ENCODE measurements around the gene CNNM2. TPM values are rescaled to one million over a fixed set of nuclear protein-coding genes. Genes with fewer than 3 reads are reported as not detected.

Gene CNNM2
- total RNA-seq, 2 experiments from 2014 or later: 8.0 to 10.1 TPM

DNA sequence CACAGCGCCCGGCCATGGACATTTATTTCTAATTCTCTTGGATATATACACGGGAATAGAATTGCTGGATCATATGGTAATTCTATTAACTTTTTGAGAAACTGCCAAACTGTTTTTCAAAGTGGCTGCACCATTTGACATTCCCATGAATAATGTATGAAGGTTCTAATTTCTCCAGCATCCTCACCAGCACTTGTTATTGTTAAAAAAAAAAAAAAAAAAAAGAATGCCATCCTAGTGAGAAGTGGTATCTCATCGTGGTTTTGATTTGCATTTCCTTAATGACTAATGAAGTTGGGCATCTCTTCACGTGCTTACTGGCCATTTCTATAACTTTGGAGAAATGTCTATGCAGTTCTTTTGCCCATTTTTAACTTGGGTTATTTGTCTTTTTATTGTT is 13.5 kb downstream of the CNNM2 start:
- no peak for ATAC-seq
- CTCF ChIA-PET: no interaction called here

DNA sequence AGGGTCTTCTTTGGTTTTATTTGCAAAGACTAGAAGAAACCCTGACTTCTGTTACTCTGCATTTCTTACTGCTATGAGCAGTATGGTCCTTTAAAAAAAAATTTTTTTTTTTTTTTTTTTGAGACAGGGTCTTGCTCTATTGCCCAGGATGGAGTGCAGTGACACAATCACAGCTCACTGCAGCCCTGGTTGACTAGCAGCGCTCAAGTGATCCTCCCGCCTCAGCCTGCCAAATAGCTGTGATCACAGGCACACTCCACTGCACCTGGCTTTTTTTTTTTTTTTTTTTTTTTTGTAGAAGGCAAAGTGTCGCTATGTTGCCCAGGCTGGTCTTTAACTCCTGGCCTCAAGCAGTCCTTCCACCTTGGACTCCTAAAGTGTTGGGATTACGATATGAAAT is 17.4 kb downstream of the CNNM2 start:
- CTCF ChIA-PET: no interaction called here
- DNase-seq (no peak), ATAC-seq (no peak)
- no peaks in the 10 kb centered on the region for H3K36me3 Mint-ChIP-seq
- H3K4me1 Mint-ChIP-seq: peaks cover 13% of the 10 kb centered on the region
- H3K9me3 Mint-ChIP-seq (ENCODE audit: low read depth): no peaks in the 10 kb centered on the region
- no peaks in the 10 kb centered on the region for H3K27me3 Mint-ChIP-seq
- peak overlapping the region; percentile 40 for H3K27ac Mint-ChIP-seq
- no peak overlapping the region for H3K4me3 Mint-ChIP-seq

More for the DNA sequence above, 13.5 kb downstream of the CNNM2 start:
- Mint-ChIP-seq H3K4me1 (peaks cover 14% of the 10 kb centered on the region), H3K27me3 (no peaks in the 10 kb centered on the region), H3K27ac (no peak overlapping the region), H3K9me3 (ENCODE audit: low read depth) (no peaks in the 10 kb centered on the region), H3K4me3 (no peak overlapping the region), H3K36me3 (peaks cover 5% of the 10 kb centered on the region)
- DNase-seq: no peak

DNA sequence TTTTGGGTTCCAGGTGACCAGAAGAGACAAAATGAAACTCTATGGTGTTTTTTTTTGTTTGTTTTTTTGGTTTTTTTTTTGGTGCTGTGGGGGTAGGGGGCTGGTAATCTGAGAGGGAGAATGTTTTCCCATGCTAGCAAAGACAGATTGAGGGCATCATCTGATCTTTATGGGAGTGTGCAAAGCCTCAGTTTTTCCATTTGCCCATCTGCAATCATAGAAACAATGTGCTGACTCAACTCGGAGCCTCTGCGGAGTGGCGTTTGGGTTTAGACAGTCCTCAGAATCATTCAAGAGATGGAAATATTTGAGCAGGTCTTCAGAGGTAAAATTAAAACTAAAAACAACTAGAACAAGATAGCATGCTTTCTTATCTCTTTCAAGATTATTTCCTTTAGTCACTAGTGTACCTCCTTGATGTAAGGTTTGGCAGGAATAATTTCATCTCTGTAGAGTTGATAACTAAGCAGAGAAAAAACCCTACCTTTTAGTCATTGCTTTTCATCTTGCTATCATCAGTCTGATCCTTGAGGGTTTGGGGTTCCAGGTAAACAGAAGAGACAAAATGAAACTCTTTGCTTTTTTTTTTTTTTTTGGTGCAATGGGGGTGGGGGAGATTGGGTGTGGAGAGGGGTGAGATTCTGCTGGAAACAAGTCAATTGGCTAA is 18.0 kb downstream of the CNNM2 start:
- H3K36me3 Mint-ChIP-seq: no peaks in the 10 kb centered on the region
- no peaks in the 10 kb centered on the region for H3K9me3 Mint-ChIP-seq (ENCODE audit: low read depth)
- peak overlapping the region; percentile 40 for H3K27ac Mint-ChIP-seq
- CTCF ChIA-PET: no interaction called here
- no peak for DNase-seq
- no peaks in the 10 kb centered on the region for H3K27me3 Mint-ChIP-seq
- H3K4me1 Mint-ChIP-seq: peaks cover 13% of the 10 kb centered on the region
- H3K4me3 Mint-ChIP-seq: no peak overlapping the region
- ATAC-seq: peak; percentile 65

- Mint-ChIP-seq H3K4me1 (peaks cover 5% of the 10 kb centered on the region), H3K4me3 (no peak overlapping the region), H3K27me3 (no peaks in the 10 kb centered on the region), H3K36me3 (no peaks in the 10 kb centered on the region), H3K27ac (no peak overlapping the region), H3K9me3 (ENCODE audit: low read depth) (no peaks in the 10 kb centered on the region)
- DNase-seq (no peak), ATAC-seq (no peak)
- CTCF ChIA-PET: interaction anchor here (0.9 kb wide), 1 partner anchor 20 kb away, joined by 3 read pairs; no protein-coding TSS in a partner anchor
Observed at GRCh38 chr10:102941401-102941800, 23.3 kb downstream of the CNNM2 start.

DNA sequence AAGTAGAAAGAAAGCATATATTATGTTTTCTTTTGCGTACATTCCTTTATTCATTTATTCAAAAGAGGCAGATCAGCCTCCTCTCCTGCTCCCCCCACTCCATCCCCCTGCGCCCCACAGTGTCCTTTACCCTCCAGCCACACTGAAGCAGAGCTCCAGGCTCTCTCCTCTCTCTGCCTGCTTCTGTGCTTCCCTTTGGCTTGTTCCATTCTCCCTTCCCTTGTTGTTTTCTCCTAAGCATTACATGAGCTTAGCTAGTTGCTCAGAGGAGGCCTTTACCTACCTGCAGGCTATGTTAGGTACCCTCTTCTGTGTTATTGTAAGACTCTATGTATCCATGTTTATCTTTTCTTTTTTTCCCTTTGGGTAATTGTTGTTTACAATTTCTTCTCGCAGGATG is 27.4 kb downstream of the CNNM2 start:
- Mint-ChIP-seq H3K4me3 (no peak overlapping the region), H3K4me1 (no peaks in the 10 kb centered on the region), H3K36me3 (no peaks in the 10 kb centered on the region), H3K27me3 (no peaks in the 10 kb centered on the region), H3K27ac (no peak overlapping the region), H3K9me3 (ENCODE audit: low read depth) (no peaks in the 10 kb centered on the region)
- no peak for DNase-seq
- ATAC-seq: no peak
- CTCF ChIA-PET: no interaction called here

DNA sequence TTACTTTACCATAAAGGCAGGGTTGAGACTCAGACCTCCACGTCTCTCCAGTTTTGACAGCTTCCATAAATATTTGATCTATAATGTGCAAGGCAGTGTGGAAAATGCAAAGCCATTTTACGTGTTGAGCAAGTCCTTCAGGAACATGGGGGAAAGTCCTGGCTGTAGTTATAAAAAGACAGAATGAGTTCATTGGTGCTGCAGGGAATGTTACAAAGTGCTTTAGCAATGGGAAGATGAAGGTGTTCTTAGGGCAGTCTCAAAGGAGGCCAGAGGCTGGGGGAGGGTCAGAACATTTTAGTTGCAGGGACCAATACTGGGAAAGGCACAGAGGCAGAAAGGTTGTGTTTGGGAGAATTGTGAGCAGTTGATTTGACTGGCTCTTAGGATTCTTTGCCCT is 27.9 kb downstream of the CNNM2 start:
- Mint-ChIP-seq H3K4me3 (no peak overlapping the region), H3K9me3 (ENCODE audit: low read depth) (no peaks in the 10 kb centered on the region), H3K4me1 (no peaks in the 10 kb centered on the region), H3K27ac (no peak overlapping the region), H3K27me3 (no peaks in the 10 kb centered on the region), H3K36me3 (no peaks in the 10 kb centered on the region)
- ATAC-seq (no peak), DNase-seq (no peak)
- CTCF ChIA-PET: interaction anchor here (1.2 kb wide), 1 partner anchor 21 kb away, joined by 3 read pairs; no protein-coding TSS in a partner anchor

DNA sequence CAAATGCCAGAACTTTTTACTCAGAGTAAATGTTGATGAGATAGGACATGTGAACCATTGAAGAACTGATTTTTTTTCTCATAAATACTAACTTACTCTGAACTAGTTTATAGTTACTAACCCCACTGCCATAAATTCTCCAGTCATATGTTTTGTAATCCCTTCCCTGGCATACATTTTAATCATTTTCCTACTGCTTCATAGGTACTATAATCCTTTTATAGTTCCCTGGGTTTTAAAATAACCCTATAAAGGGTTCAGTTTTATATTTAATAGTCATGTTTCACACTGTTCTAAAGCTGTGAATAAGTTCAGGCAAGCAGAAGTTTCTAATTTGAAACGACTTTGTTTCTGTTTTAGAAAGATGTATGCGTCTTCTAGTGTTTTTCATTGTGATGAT is 28.9 kb downstream of the CNNM2 start:
- no peak overlapping the region for H3K27ac Mint-ChIP-seq
- no peaks in the 10 kb centered on the region for H3K36me3 Mint-ChIP-seq
- no peaks in the 10 kb centered on the region for H3K27me3 Mint-ChIP-seq
- no peaks in the 10 kb centered on the region for H3K9me3 Mint-ChIP-seq (ENCODE audit: low read depth)
- H3K4me3 Mint-ChIP-seq: no peak overlapping the region
- CTCF ChIA-PET: interaction anchor here (1.2 kb wide), 1 partner anchor 20 kb away, joined by 3 read pairs; no protein-coding TSS in a partner anchor
- ATAC-seq: no peak
- DNase-seq: no peak
- H3K4me1 Mint-ChIP-seq: no peaks in the 10 kb centered on the region

DNA sequence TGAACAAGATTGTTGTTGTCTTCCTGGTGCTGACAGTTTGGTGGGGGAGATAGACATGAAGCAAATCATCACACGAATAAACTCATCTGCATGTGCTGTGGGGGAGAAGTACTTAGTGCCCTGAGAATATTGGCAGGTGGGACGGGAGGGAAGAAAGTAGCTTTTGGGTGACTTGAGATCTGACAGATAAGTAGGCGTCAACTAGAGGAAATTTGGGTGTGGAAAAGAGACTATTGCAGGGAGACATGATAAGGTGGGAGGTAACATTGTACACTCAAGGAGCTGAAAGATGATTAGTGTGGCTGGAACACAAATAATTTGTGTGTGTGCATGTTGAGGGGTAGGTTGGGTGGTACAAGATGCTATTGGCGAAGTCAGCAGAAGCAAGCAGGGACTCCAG is 30.1 kb downstream of the CNNM2 start:
- ATAC-seq (no peak), DNase-seq (no peak)
- no peaks in the 10 kb centered on the region for H3K9me3 Mint-ChIP-seq (ENCODE audit: low read depth)
- no peaks in the 10 kb centered on the region for H3K4me1 Mint-ChIP-seq
- H3K4me3 Mint-ChIP-seq: no peak overlapping the region
- no peaks in the 10 kb centered on the region for H3K27me3 Mint-ChIP-seq
- no peak overlapping the region for H3K27ac Mint-ChIP-seq
- no peaks in the 10 kb centered on the region for H3K36me3 Mint-ChIP-seq
- CTCF ChIA-PET: no interaction called here

DNA sequence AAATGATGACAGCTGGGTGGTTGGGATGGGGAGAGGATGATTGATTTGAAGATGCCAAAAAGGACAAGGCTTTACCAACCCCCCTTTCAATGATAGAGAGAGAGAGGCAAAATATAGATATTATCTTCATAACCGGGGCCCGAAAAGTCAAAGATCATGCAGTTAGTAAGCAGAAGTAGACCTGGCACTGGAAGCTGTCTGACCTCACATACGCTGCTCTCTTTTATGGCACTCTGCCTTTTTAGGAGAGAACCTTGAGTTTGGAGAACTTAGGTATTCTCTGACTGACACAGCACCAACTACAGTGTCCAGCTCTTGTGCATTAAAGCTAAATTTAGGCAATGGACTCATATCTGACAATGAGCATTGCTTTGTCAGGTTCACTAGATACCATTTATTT is 30.7 kb downstream of the CNNM2 start:
- no peak overlapping the region for H3K27ac Mint-ChIP-seq
- CTCF ChIA-PET: interaction anchor here (2.6 kb wide), 1 partner anchor 31 kb away, joined by 9 read pairs; the partner anchor contains the start of gene CNNM2
- H3K36me3 Mint-ChIP-seq: no peaks in the 10 kb centered on the region
- no peaks in the 10 kb centered on the region for H3K4me1 Mint-ChIP-seq
- H3K27me3 Mint-ChIP-seq: no peaks in the 10 kb centered on the region
- DNase-seq: no peak
- ATAC-seq: no peak
- H3K4me3 Mint-ChIP-seq: no peak overlapping the region
- H3K9me3 Mint-ChIP-seq (ENCODE audit: low read depth): no peaks in the 10 kb centered on the region

GRCh38 chr10:102949916-102950315 is 31.8 kb downstream of the CNNM2 start:
- Mint-ChIP-seq H3K4me1 (no peaks in the 10 kb centered on the region), H3K4me3 (no peak overlapping the region), H3K27ac (no peak overlapping the region), H3K27me3 (no peaks in the 10 kb centered on the region), H3K36me3 (no peaks in the 10 kb centered on the region), H3K9me3 (ENCODE audit: low read depth) (no peaks in the 10 kb centered on the region)
- ATAC-seq (no peak), DNase-seq (no peak)
- CTCF ChIA-PET: interaction anchor here (1.4 to 2.6 kb wide), 2 partner anchors 26 to 32 kb away, joined by 3 to 9 read pairs; partner anchors contain the start of gene CNNM2

DNA sequence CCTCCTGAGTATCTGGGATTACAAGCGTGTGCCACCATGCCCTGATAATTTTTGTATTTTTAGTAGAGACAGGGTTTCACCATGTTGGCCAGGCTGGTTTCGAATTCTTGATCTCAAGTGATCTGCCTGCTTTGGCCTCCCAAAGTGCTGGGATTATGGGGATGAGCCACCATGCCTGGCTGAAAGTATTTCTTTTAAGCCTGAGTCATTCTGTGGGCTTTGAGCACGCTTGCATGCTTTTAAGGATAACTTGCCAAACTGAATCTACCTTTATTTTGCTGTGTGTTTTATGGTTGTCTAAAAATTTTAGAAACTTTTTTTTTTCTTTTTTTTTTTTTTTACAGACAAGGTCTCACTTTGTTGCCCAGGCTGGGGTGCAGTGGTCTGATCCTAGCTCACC is 33.2 kb downstream of the CNNM2 start:
- Mint-ChIP-seq H3K4me3 (no peak overlapping the region), H3K4me1 (no peaks in the 10 kb centered on the region), H3K27me3 (no peaks in the 10 kb centered on the region), H3K36me3 (no peaks in the 10 kb centered on the region), H3K9me3 (ENCODE audit: low read depth) (no peaks in the 10 kb centered on the region), H3K27ac (no peak overlapping the region)
- DNase-seq (no peak), ATAC-seq (no peak)
- CTCF ChIA-PET: interaction anchor here (0.7 kb wide), 2 partner anchors 539 to 941 kb away, joined by 3 read pairs; no protein-coding TSS in a partner anchor

GRCh38 chr10:102959360-102959759 is 41.3 kb downstream of the CNNM2 start:
- CTCF ChIA-PET: no interaction called here
- H3K4me3 Mint-ChIP-seq: no peak overlapping the region
- H3K9me3 Mint-ChIP-seq (ENCODE audit: low read depth): no peaks in the 10 kb centered on the region
- H3K4me1 Mint-ChIP-seq: no peaks in the 10 kb centered on the region
- no peak for ATAC-seq
- H3K36me3 Mint-ChIP-seq: no peaks in the 10 kb centered on the region
- H3K27me3 Mint-ChIP-seq: no peaks in the 10 kb centered on the region
- H3K27ac Mint-ChIP-seq: no peak overlapping the region
- DNase-seq: no peak

GRCh38 chr10:102960157-102960556 is 42.1 kb downstream of the CNNM2 start:
- no peaks in the 10 kb centered on the region for H3K27me3 Mint-ChIP-seq
- H3K4me1 Mint-ChIP-seq: no peaks in the 10 kb centered on the region
- H3K9me3 Mint-ChIP-seq (ENCODE audit: low read depth): no peaks in the 10 kb centered on the region
- no peaks in the 10 kb centered on the region for H3K36me3 Mint-ChIP-seq
- CTCF ChIA-PET: no interaction called here
- no peak overlapping the region for H3K4me3 Mint-ChIP-seq
- ATAC-seq (no peak), DNase-seq (no peak)
- no peak overlapping the region for H3K27ac Mint-ChIP-seq

GRCh38 chr10:102962267-102962666 is 44.2 kb downstream of the CNNM2 start:
- ATAC-seq (no peak), DNase-seq (no peak)
- Mint-ChIP-seq H3K27ac (no peak overlapping the region), H3K9me3 (ENCODE audit: low read depth) (no peaks in the 10 kb centered on the region), H3K4me3 (no peak overlapping the region), H3K4me1 (no peaks in the 10 kb centered on the region), H3K27me3 (no peaks in the 10 kb centered on the region), H3K36me3 (no peaks in the 10 kb centered on the region)
- CTCF ChIA-PET: no interaction called here
